A549 (cell line): ENCODE measurements around the gene GPRIN2. TPM values are rescaled to one million over a fixed set of nuclear protein-coding genes. Genes with fewer than 3 reads are reported as not detected.
A peak's percentile ranks its signal among the peaks of the same experiment; 100 is the strongest.

Experiments used
- ATAC-seq, 2 experiments: fragments of 200-7000 bp in 1 of 2; fragments of >200 bp in 1 of 2; cut with Nextera tagmentation in 1 of 2; cut with Tn5 transposase in 1 of 2; 3 replicates each; pipeline versions ENCODE4 v1.8.0 to v1.9.1; 2018 to 2020; ENCODE audit warnings: mild to moderate bottlenecking in 1 of 2, moderate library complexity in 1 of 2
- CTCF ChIA-PET: fragments of 300-600 bp; sonication (Branson Sonifier 250); formaldehyde crosslinking; extraction: SDS; loops from one replicate; lab custom pipeline; 2021; ENCODE audit warnings: antibody characterized with exemption, inconsistent platforms; lab: Yijun Ruan, JAX
- POLR2A ChIA-PET: fragments of 350-600 bp; formaldehyde crosslinking; extraction: SDS; loops from one replicate; lab custom pipeline; 2021; ENCODE audit warnings: antibody characterized with exemption, inconsistent platforms; lab: Yijun Ruan, JAX
- DNase-seq, 2 experiments: peaks; one replicate each; pipeline versions ENCODE4 v3.0.0 to v3.0.0-alpha.2; 2011 to 2016; ENCODE audit warnings: low read depth in 1 of 2, low spot score in 1 of 2
- FAIRE-seq: peaks from 2 replicates; lab custom pipeline; 2011; peaks lifted over from hg19 to GRCh38; lab: Jason Lieb, UNC
- H3K27ac ChIP-seq, 2 experiments: fragments of >200 bp; sonication (Bioruptor Twin); formaldehyde crosslinking; 3 replicates each; pipeline ENCODE4 v1.5.1; 2016 to 2017
- H3K4me1 ChIP-seq: fragments of >200 bp; sonication (Bioruptor Twin); formaldehyde crosslinking; 3 replicates; pipeline ENCODE4 v1.6.1; 2016
- H3K4me2 ChIP-seq: fragments of >200 bp; sonication (Bioruptor Twin); formaldehyde crosslinking; 3 replicates; pipeline ENCODE4 v1.6.1; 2016
- H3K4me3 ChIP-seq: fragments of >200 bp; sonication (Bioruptor Twin); formaldehyde crosslinking; 3 replicates; pipeline ENCODE4 v1.5.1; 2016
- H3K9me3 ChIP-seq: fragments of >200 bp; sonication (Bioruptor Twin); formaldehyde crosslinking; 3 replicates; pipeline ENCODE4 v1.6.1; 2016
- CBX2 ChIP-seq: fragments of 200-600 bp; sonication (generic); IDR thresholded peaks from 2 replicates; pipeline ENCODE4 v1.6.1; 2016; ENCODE audit warnings: low read depth, mild to moderate bottlenecking, borderline replicate concordance
- EP300 ChIP-seq, 2 experiments: fragments of >200 bp; sonication (Bioruptor Twin); formaldehyde crosslinking; IDR thresholded peaks; 2 replicates in 1 of 2; 3 replicates in 1 of 2; pipeline ENCODE4 v1.6.1; 2016 to 2017
- FOSB ChIP-seq: fragments of 250-450 bp; sonication (Bioruptor Pico); IDR thresholded peaks from 2 replicates; pipeline ENCODE4 v1.5.0; 2020; ENCODE audit warnings: mild to moderate bottlenecking, moderate library complexity
- FOXS1 ChIP-seq: fragments of 250-450 bp; sonication (Bioruptor Pico); IDR thresholded peaks from 2 replicates; pipeline ENCODE4 v1.5.0; 2020; ENCODE audit warnings: mild to moderate bottlenecking, moderate library complexity
- GATA3 ChIP-seq: IDR thresholded peaks from 2 replicates; pipeline ENCODE4 v1.6.1; 2012; ENCODE audit warnings: borderline replicate concordance
- MAFK ChIP-seq: fragments of 450-650 bp; IDR thresholded peaks from 2 replicates; pipeline ENCODE4 v1.6.1; 2014; ENCODE audit not compliant: partially characterized antibody
- MAX ChIP-seq: IDR thresholded peaks from 2 replicates; pipeline ENCODE4 v1.6.1; 2012
- MYC ChIP-seq: IDR thresholded peaks from 2 replicates; pipeline ENCODE4 v1.6.1; 2012; ENCODE audit warnings: mild to moderate bottlenecking, inconsistent platforms, low read length, improper control_type of control experiment, borderline replicate concordance
- NFE2L2 ChIP-seq: fragments of 150-350 bp; conservative IDR thresholded peaks from 2 replicates; pipeline ENCODE4 v1.6.1; 2014; ENCODE audit warnings: low read length
- NR3C1 ChIP-seq: fragments of >200 bp; sonication (Bioruptor Twin); formaldehyde crosslinking; IDR thresholded peaks from 3 replicates; pipeline ENCODE4 v1.6.1; 2017
- POLR2AphosphoS2 ChIP-seq: conservative IDR thresholded peaks from 2 replicates; pipeline ENCODE4 v1.6.1; 2012; ENCODE audit warnings: low read length, improper control_type of control experiment, inconsistent platforms
- RFX5 ChIP-seq: fragments of 450-650 bp; IDR thresholded peaks from 2 replicates; pipeline ENCODE4 v1.7.1; 2014; ENCODE audit warnings: antibody characterized with exemption, mild to moderate bottlenecking, moderate library complexity
- SMC3 ChIP-seq: fragments of >200 bp; sonication (Bioruptor Twin); formaldehyde crosslinking; IDR thresholded peaks from 3 replicates; pipeline ENCODE4 v1.6.1; 2018; ENCODE audit warnings: inconsistent platforms
- TFCP2L1 ChIP-seq: fragments of 250-450 bp; sonication (Bioruptor Pico); IDR thresholded peaks from 2 replicates; pipeline ENCODE4 v1.5.0; 2021; ENCODE audit warnings: mild to moderate bottlenecking
- ZNF302 ChIP-seq: fragments of 250-450 bp; sonication (Bioruptor Pico); IDR thresholded peaks from 2 replicates; pipeline ENCODE4 v1.9.0; 2021; ENCODE audit warnings: inconsistent platforms, mild to moderate bottlenecking, moderate library complexity
- ZSCAN20 ChIP-seq: fragments of 250-450 bp; sonication (Bioruptor Pico); IDR thresholded peaks from 2 replicates; pipeline ENCODE4 v1.8.0; 2022; ENCODE audit warnings: mild to moderate bottlenecking, moderate library complexity
- WGBS: methylation state at CpG from one replicate; pipeline ENCODE4 v1.1.6; 2017; ENCODE audit errors: missing lambda C conversion rate; 5-methylcytosine and 5-hydroxymethylcytosine counted together
- polyA plus RNA-seq, 4 experiments: library from polyadenylated mRNA; depleted of rRNA in 3 of 4; stranded (reverse); fragments of >200 nt; fragmentation: RNase III in 1 of 4; extraction: RNeasy Plus Mini Kit Qiagen cat#74134 plus additional on column Dnase treatment in 1 of 4; gene quantifications; 2 replicates in 3 of 4; 3 replicates in 1 of 4; pipeline ENCODE4 v1.2.3, GENCODE V29; 2011 to 2017
- TF ChIP-seq, protein P1 (sequence below): fragments of 250-450 bp; sonication (Bioruptor Pico); IDR thresholded peaks from 2 replicates; pipeline ENCODE4 v1.5.0; 2020; ENCODE audit warnings: low read depth, mild to moderate bottlenecking, moderate library complexity
- TF ChIP-seq, protein P2 (sequence below): fragments of 250-450 bp; sonication (Bioruptor Pico); IDR thresholded peaks from 2 replicates; pipeline ENCODE4 v1.5.0; 2021; ENCODE audit warnings: mild to moderate bottlenecking, moderate library complexity, borderline replicate concordance
- TF ChIP-seq, protein P3 (sequence below): fragments of 450-650 bp; IDR thresholded peaks from 2 replicates; pipeline ENCODE4 v1.6.1; 2014; ENCODE audit warnings: antibody characterized with exemption

The GPRIN2 gene
- polyA plus RNA-seq, 2 of the 4 experiments (the other 2 are of a cell fraction): 8.8 to 29.9 TPM

GRCh38 chr10:46553238-46554049 is 3.0 kb downstream of the GPRIN2 start:
- DNase-seq (no peak), FAIRE-seq (no peak), ATAC-seq (no peak)
- Histone ChIP-seq H3K4me1 (peaks cover 76% of the 10 kb centered on the region), H3K9me3 (no peaks in the 10 kb centered on the region), H3K27ac (peak overlapping the region; percentile 88 to 89), H3K4me3 (no peak overlapping the region; the same call in 2 of the 3 replicates), H3K4me2 (peak overlapping the region; percentile 68)
- ChIA-PET CTCF (interaction anchor here (0.7 to 9.4 kb wide), 8 partner anchors 6 to 1222 kb away, joined by 3 to 87 read pairs (median 3); no protein-coding TSS in a partner anchor), POLR2A (interaction anchor here (1.1 to 2.0 kb wide), 2 partner anchors 9 to 14 kb away, joined by 3 to 7 read pairs; no protein-coding TSS in a partner anchor)
- WGBS: 56% methylated on average over 2 of the region's 2 CpGs
- TF ChIP-seq, protein P1, sequence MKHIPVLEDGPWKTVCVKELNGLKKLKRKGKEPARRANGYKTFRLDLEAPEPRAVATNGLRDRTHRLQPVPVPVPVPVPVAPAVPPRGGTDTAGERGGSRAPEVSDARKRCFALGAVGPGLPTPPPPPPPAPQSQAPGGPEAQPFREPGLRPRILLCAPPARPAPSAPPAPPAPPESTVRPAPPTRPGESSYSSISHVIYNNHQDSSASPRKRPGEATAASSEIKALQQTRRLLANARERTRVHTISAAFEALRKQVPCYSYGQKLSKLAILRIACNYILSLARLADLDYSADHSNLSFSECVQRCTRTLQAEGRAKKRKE: no peak
- TF ChIP-seq FOXS1 (no peak), POLR2AphosphoS2 (0 out of 2 replicates have a peak, but pooled peaks have one; percentile 21), MYC (no peak), FOSB (CRISPR knock-in tag) (no peak), MAFK (no peak), EP300 (IDR thresholded peaks at IDR 0.05) (no peak), TFCP2L1 (CRISPR knock-in tag) (no peak)

DNA sequence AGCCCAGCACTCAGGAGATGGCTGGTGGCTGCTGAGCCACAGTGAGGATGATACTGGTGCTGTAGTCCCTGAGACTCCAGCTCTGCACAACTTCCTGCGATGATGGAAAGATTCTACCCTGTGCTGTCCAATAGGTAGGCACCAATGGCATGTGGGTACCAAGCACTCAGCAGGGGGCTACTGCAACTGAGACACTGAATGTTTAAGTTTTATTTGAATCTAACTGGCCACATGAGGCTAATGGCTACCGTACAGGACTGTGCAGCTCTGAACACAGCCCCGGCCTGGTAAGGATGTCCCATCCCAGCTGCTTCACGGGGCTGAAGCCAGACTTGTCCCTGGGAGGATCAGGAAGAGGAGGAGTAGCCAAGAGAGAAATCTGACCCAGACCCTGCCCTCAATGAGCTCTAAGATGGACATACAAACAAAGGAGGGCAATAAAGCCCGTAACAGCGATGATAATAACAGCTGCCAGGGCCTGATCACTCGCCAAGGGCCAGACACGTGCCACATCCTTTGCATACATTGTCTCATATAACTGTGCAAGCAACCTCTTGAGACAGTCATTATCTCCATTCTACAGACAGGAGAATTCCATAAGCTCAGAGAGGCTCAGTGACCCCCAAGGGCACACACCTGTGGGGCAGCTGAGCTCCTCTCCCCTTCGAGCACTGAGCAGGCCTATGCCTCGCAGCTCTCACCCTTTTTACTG is 3.8 kb downstream of the GPRIN2 start:
- H3K4me3 ChIP-seq: no peak overlapping the region
- FAIRE-seq: no peak
- POLR2A ChIA-PET: interaction anchor here (2.0 kb wide), 1 partner anchor 13 kb away, joined by 7 read pairs; no protein-coding TSS in a partner anchor
- H3K27ac ChIP-seq: peak overlapping the region; percentile 88 to 89; a peak in 5 of 6 replicates
- TF ChIP-seq RFX5 (no peak), ZNF302 (no peak), ZSCAN20 (CRISPR knock-in tag) (no peak)
- TF ChIP-seq, all 56 proteins: peak for 0
- H3K4me1 ChIP-seq: peaks cover 76% of the 10 kb centered on the region
- no peaks in the 10 kb centered on the region for H3K9me3 ChIP-seq
- DNase-seq (no peak), ATAC-seq (no peak)
- CTCF ChIA-PET: interaction anchor here (0.9 to 9.4 kb wide), 6 partner anchors 6 to 325 kb away, joined by 3 to 87 read pairs (median 3); no protein-coding TSS in a partner anchor
- peak overlapping the region; percentile 68 for H3K4me2 ChIP-seq
- 90% methylated on average over 10 of the region's 10 CpGs for WGBS

- H3K4me1 ChIP-seq: peaks cover 76% of the 10 kb centered on the region
- DNase-seq: no peak
- no peak for FAIRE-seq
- peak overlapping the region; percentile 68; the same call in 2 of the 3 replicates for H3K4me2 ChIP-seq
- no peak overlapping the region for H3K4me3 ChIP-seq
- 89% methylated on average over 12 of the region's 12 CpGs for WGBS
- H3K9me3 ChIP-seq: no peaks in the 10 kb centered on the region
- ChIA-PET POLR2A (interaction anchor here (1.1 to 2.0 kb wide), 3 partner anchors 11 to 27 kb away, joined by 3 to 7 read pairs (median 4); no protein-coding TSS in a partner anchor), CTCF (interaction anchor here (1.2 to 9.4 kb wide), 6 partner anchors 5 to 324 kb away, joined by 3 to 87 read pairs (median 6); partner anchors contain the start of gene GPRIN2)
- ATAC-seq: no peak
- peak overlapping the region; percentile 88 to 89 for H3K27ac ChIP-seq
- TF ChIP-seq NFE2L2 (no peak), MAX (no peak), CBX2 (no peak), SMC3 (no peak), NR3C1 (no peak), GATA3 (no peak)
- TF ChIP-seq, protein P2, sequence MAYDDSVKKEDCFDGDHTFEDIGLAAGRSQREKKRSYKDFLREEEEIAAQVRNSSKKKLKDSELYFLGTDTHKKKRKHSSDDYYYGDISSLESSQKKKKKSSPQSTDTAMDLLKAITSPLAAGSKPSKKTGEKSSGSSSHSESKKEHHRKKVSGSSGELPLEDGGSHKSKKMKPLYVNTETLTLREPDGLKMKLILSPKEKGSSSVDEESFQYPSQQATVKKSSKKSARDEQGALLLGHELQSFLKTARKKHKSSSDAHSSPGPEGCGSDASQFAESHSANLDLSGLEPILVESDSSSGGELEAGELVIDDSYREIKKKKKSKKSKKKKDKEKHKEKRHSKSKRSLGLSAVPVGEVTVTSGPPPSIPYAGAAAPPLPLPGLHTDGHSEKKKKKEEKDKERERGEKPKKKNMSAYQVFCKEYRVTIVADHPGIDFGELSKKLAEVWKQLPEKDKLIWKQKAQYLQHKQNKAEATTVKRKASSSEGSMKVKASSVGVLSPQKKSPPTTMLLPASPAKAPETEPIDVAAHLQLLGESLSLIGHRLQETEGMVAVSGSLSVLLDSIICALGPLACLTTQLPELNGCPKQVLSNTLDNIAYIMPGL: no peak
- TF ChIP-seq, protein P3, sequence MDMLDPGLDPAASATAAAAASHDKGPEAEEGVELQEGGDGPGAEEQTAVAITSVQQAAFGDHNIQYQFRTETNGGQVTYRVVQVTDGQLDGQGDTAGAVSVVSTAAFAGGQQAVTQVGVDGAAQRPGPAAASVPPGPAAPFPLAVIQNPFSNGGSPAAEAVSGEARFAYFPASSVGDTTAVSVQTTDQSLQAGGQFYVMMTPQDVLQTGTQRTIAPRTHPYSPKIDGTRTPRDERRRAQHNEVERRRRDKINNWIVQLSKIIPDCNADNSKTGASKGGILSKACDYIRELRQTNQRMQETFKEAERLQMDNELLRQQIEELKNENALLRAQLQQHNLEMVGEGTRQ: no peak
- TF ChIP-seq, all 56 proteins: peak for 0
Measured at GRCh38 chr10:46551701-46552525, 4.5 kb downstream of the GPRIN2 start.
